ENCODE results near the gene PPP2R2B.

The PPP2R2B gene

DNA sequence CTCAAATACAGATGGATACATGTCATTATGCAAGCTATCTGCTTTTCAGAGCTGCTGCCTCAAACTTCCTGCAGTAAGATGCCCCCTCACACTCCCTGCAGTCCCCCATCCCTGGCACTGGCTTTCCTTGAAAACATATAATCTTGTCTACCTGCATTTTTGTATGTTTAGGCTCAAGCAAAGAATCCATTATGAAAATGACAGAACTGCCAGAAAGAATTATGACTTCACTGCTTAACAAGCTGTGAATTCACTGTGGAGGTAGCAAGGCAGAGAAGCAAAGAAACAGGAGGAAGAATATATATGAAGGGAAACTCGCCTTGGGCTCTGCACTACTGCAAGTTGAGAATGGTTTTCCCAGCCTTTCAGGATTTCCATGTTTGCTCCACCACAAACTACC lies 39.4 kb upstream of the PPP2R2B start:
- Histone ChIP-seq H2AFZ (peak overlapping the region; percentile 14), H3K36me3 (ENCODE audit: control insufficient read depth, insufficient read depth, low read length) (no peaks in the 10 kb centered on the region), H3K79me2 (no peaks in the 10 kb centered on the region), H3K27ac (no peak overlapping the region), H3K4me3 (ENCODE audit: low read depth, low read length) (no peak overlapping the region), H3K9ac (no peak overlapping the region), H3K4me2 (ENCODE audit: low read length) (no peak overlapping the region), H3K27me3 (ENCODE audit: control insufficient read depth, insufficient read depth, low read length) (no peaks in the 10 kb centered on the region), H3K4me1 (peaks cover 6% of the 10 kb centered on the region), H3K9me3 (ENCODE audit: control insufficient read depth, low read length) (no peaks in the 10 kb centered on the region)
- TF ChIP-seq, protein P1, sequence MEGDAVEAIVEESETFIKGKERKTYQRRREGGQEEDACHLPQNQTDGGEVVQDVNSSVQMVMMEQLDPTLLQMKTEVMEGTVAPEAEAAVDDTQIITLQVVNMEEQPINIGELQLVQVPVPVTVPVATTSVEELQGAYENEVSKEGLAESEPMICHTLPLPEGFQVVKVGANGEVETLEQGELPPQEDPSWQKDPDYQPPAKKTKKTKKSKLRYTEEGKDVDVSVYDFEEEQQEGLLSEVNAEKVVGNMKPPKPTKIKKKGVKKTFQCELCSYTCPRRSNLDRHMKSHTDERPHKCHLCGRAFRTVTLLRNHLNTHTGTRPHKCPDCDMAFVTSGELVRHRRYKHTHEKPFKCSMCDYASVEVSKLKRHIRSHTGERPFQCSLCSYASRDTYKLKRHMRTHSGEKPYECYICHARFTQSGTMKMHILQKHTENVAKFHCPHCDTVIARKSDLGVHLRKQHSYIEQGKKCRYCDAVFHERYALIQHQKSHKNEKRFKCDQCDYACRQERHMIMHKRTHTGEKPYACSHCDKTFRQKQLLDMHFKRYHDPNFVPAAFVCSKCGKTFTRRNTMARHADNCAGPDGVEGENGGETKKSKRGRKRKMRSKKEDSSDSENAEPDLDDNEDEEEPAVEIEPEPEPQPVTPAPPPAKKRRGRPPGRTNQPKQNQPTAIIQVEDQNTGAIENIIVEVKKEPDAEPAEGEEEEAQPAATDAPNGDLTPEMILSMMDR (IDR thresholded peaks at IDR 0.05): no peak

DNA sequence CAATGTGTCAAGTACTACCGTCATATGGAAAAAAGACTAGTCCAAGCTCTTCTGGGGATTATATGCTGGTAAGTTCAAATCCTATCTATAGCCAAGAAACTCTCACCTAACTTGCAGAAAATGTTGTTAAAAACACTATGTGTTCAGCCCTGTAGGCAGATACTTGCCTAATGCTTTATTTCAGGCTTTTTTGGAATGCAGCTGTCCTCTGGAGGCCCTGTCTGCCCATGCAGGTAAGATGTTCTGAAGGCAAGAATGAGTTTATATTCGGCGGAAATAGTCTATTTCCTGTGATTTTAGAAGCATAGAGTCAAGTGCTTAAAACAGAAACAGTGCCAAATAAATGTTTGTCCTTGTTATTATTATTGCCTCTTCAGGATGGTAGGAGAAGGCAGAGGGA lies 34.3 kb upstream of the PPP2R2B start:
- H3K4me3 ChIP-seq (ENCODE audit: low read depth, low read length): no peak overlapping the region
- H3K4me1 ChIP-seq: peaks cover 6% of the 10 kb centered on the region
- H2AFZ ChIP-seq: no peak overlapping the region
- H3K36me3 ChIP-seq (ENCODE audit: control insufficient read depth, insufficient read depth, low read length): no peaks in the 10 kb centered on the region
- no peak overlapping the region for H3K9ac ChIP-seq
- no peaks in the 10 kb centered on the region for H3K27me3 ChIP-seq (ENCODE audit: control insufficient read depth, insufficient read depth, low read length)
- H3K9me3 ChIP-seq (ENCODE audit: control insufficient read depth, low read length): no peaks in the 10 kb centered on the region
- no peaks in the 10 kb centered on the region for H3K79me2 ChIP-seq
- H3K4me2 ChIP-seq (ENCODE audit: low read length): no peak overlapping the region
- no peak overlapping the region for H3K27ac ChIP-seq
- TF ChIP-seq, protein P1 (IDR thresholded peaks at IDR 0.05): no peak

DNA sequence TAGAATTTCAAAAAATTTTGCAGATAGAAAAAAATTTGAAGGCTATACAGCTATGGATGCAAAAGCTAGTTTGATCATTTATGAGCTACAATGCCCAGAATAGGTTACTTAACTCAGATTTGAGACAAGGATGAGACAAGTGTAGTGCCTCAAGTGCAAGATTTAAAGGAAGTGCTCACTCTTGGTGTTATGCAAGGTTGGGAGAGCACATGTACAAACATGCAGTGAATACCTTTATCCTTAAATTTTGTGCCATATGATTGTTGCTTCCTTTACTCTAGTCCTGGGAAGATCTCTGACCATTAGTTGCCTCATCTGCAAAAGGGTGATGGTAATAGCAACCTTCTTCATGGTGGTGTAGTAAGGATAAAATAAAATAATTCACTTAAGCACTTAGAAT lies 31.7 kb upstream of the PPP2R2B start:
- no peak overlapping the region for H2AFZ ChIP-seq

GRCh38 chr5:146909255-146910068 lies 30.9 kb upstream of the PPP2R2B start:
- Histone ChIP-seq H3K27me3 (ENCODE audit: control insufficient read depth, insufficient read depth, low read length) (no peaks in the 10 kb centered on the region), H3K4me1 (peaks cover 6% of the 10 kb centered on the region), H3K4me3 (ENCODE audit: low read depth, low read length) (no peak overlapping the region), H3K9me3 (ENCODE audit: control insufficient read depth, low read length) (no peaks in the 10 kb centered on the region), H3K36me3 (ENCODE audit: control insufficient read depth, insufficient read depth, low read length) (no peaks in the 10 kb centered on the region), H2AFZ (peak overlapping the region; percentile 45), H3K27ac (no peak overlapping the region), H3K9ac (no peak overlapping the region), H3K4me2 (ENCODE audit: low read length) (no peak overlapping the region), H3K79me2 (no peaks in the 10 kb centered on the region)
- TF ChIP-seq, protein P1 (IDR thresholded peaks at IDR 0.05): no peak

More for the DNA sequence above, 31.7 kb upstream of the PPP2R2B start:
- Histone ChIP-seq H3K4me3 (ENCODE audit: low read depth, low read length) (no peak overlapping the region), H3K79me2 (no peaks in the 10 kb centered on the region), H3K27me3 (ENCODE audit: control insufficient read depth, insufficient read depth, low read length) (no peaks in the 10 kb centered on the region), H3K9me3 (ENCODE audit: control insufficient read depth, low read length) (no peaks in the 10 kb centered on the region), H3K4me1 (peaks cover 6% of the 10 kb centered on the region), H3K27ac (no peak overlapping the region), H3K9ac (no peak overlapping the region), H3K36me3 (ENCODE audit: control insufficient read depth, insufficient read depth, low read length) (no peaks in the 10 kb centered on the region), H3K4me2 (ENCODE audit: low read length) (no peak overlapping the region)
- TF ChIP-seq, protein P1 (IDR thresholded peaks at IDR 0.05): no peak

DNA sequence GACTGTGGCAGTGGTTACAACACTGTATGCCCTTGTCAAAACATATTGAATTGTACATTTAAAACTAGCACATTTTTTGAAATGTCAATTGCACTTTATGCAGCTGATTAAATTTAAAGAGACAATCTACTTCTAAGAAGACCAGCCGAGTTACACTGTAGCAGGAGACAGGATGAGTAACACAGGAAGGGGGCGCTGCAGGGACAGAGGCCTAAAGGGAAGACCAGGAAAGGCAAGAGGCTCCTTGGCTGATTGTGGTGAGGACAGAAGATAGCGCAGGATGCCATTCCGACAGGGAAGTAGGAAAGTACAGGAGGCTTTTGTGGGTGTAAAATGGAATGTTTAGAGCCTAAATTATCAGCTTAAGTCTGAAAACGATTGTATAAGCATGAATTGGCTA lies 28.2 kb upstream of the PPP2R2B start:
- no peak overlapping the region for H3K27ac ChIP-seq
- H3K36me3 ChIP-seq (ENCODE audit: control insufficient read depth, insufficient read depth, low read length): no peaks in the 10 kb centered on the region
- no peak overlapping the region for H2AFZ ChIP-seq
- H3K79me2 ChIP-seq: no peaks in the 10 kb centered on the region
- H3K4me2 ChIP-seq (ENCODE audit: low read length): no peak overlapping the region
- no peak overlapping the region for H3K9ac ChIP-seq
- no peaks in the 10 kb centered on the region for H3K9me3 ChIP-seq (ENCODE audit: control insufficient read depth, low read length)
- H3K4me3 ChIP-seq (ENCODE audit: low read depth, low read length): no peak overlapping the region
- no peaks in the 10 kb centered on the region for H3K27me3 ChIP-seq (ENCODE audit: control insufficient read depth, insufficient read depth, low read length)
- TF ChIP-seq, protein P1 (IDR thresholded peaks at IDR 0.05): no peak
- H3K4me1 ChIP-seq: peaks cover 6% of the 10 kb centered on the region

All from parathyroid adenoma (tissue), 2 donors.